ENCODE results near the gene WDR4. TPM values are rescaled to one million over a fixed set of nuclear protein-coding genes. Genes with fewer than 3 reads are reported as not detected.

WDR4 gene
- total and polyA plus RNA-seq, 2 of the 13 experiments (the other 11 are each of a cell fraction or from before 2014, with no cell fraction given), result 11.3 to 14.4 TPM

GRCh38 chr21:42845296-42845965 lies 33.9 kb downstream of the WDR4 start:
- no peak for TF ChIP-seq ZNF720 (CRISPR knock-in tag; IDR thresholded peaks at IDR 0.05)
- no peak for TF ChIP-seq TP53 (CRISPR knock-in tag; conservative IDR thresholded peaks at IDR 0.05)
- TF ChIP-seq, protein P1, sequence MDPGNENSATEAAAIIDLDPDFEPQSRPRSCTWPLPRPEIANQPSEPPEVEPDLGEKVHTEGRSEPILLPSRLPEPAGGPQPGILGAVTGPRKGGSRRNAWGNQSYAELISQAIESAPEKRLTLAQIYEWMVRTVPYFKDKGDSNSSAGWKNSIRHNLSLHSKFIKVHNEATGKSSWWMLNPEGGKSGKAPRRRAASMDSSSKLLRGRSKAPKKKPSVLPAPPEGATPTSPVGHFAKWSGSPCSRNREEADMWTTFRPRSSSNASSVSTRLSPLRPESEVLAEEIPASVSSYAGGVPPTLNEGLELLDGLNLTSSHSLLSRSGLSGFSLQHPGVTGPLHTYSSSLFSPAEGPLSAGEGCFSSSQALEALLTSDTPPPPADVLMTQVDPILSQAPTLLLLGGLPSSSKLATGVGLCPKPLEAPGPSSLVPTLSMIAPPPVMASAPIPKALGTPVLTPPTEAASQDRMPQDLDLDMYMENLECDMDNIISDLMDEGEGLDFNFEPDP (CRISPR knock-in tag; conservative IDR thresholded peaks at IDR 0.05), result no peak
- TF ChIP-seq ZNF629 (CRISPR knock-in tag; conservative IDR thresholded peaks at IDR 0.05), result no peak
- no peak for TF ChIP-seq MXI1 (IDR thresholded peaks at IDR 0.05; ENCODE audit: borderline replicate concordance, low read depth, low read length)
- TF ChIP-seq NFKBIZ (CRISPR knock-in tag; IDR thresholded peaks at IDR 0.05), result no peak
- TF ChIP-seq SP4 (CRISPR knock-in tag; IDR thresholded peaks at IDR 0.05), result no peak
- TF ChIP-seq, protein P2, sequence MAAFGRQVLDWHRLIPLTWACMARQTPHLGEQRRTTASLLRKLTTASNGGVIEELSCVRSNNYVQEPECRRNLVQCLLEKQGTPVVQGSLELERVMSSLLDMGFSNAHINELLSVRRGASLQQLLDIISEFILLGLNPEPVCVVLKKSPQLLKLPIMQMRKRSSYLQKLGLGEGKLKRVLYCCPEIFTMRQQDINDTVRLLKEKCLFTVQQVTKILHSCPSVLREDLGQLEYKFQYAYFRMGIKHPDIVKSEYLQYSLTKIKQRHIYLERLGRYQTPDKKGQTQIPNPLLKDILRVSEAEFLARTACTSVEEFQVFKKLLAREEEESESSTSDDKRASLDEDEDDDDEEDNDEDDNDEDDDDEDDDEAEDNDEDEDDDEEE (CRISPR knock-in tag; IDR thresholded peaks at IDR 0.05), result no peak
- Histone ChIP-seq H3K9me3 (ENCODE audit: low read length) (no peaks in the 10 kb centered on the region), H4K20me1 (ENCODE audit: insufficient read depth, low read length) (no peaks in the 10 kb centered on the region; the same call in 1 of the 2 replicates), H3K27me3 (ENCODE audit: control insufficient read depth in 1 of 2, insufficient read depth in 2 of 2, low read length in 2 of 2) (no peaks in the 10 kb centered on the region), H3K4me2 (ENCODE audit: low read depth, low read length) (no peak overlapping the region), H3K4me1 (ENCODE audit: insufficient read depth, low read length) (no peaks in the 10 kb centered on the region), H3K4me3 (replicated peaks in 1 of 3; ENCODE audit: insufficient read depth in 1 of 3, low read depth in 2 of 3, low read length in 3 of 3) (no peak overlapping the region), H3K79me2 (ENCODE audit: insufficient read depth, low read length) (peaks cover 6% of the 10 kb centered on the region), H3K36me3 (replicated peaks in 1 of 2; ENCODE audit: control insufficient read depth in 1 of 2, insufficient read depth in 2 of 2, low read length in 2 of 2) (peaks cover 28 to 76% of the 10 kb centered on the region in 2 experiments), H3K27ac (ENCODE audit: extremely low read length, insufficient read depth, low read length) (no peak overlapping the region), H2AFZ (ENCODE audit: low read length) (no peak overlapping the region), H3K9ac (ENCODE audit: insufficient read depth, low read depth, low read length) (no peak overlapping the region)
- DNase-seq (ENCODE audit: low spot score) (no peak), FAIRE-seq (no peak), ATAC-seq (no peak)
- CTCF ChIA-PET (ENCODE audit: low intra/inter-chr PET ratio, low total read pairs), result no interaction called here
- no TSS peak for BruUV-seq (replicated peaks)
- WGBS (ENCODE audit: low lambda C conversion rate), result 93% methylated on average over 20 of the region's 21 CpGs
- in situ Hi-C loops (cut with HindIII; ENCODE audit: extremely low pct_ligation_motif_present, low pct_unique_long_range_greater_than_20kb) (no loop called here), intact Hi-C loops (cut with micrococcal nuclease; ENCODE audit: unreplicated experiment) (no loop called here)
- POLR2A ChIA-PET, result no interaction called here

Data from HepG2 (cell line).